ENCODE results near the gene MOSMO. TPM values are rescaled to one million over a fixed set of nuclear protein-coding genes. Genes with fewer than 3 reads are reported as not detected.

Gene MOSMO
- total RNA-seq, 6 experiments from 2014 or later, result 6.7 to 13.4 (median 7.5) TPM

- WGBS (ENCODE audit: insufficient coverage, low coverage, low lambda C conversion rate, missing lambda C conversion rate), result 22% methylated on average over 7 of the region's 8 CpGs
- no peaks in the 10 kb centered on the region for H3K4me1 ChIP-seq
- TF ChIP-seq POLR2A (IDR thresholded peaks at IDR 0.05), result no peak
- TF ChIP-seq, protein P1, sequence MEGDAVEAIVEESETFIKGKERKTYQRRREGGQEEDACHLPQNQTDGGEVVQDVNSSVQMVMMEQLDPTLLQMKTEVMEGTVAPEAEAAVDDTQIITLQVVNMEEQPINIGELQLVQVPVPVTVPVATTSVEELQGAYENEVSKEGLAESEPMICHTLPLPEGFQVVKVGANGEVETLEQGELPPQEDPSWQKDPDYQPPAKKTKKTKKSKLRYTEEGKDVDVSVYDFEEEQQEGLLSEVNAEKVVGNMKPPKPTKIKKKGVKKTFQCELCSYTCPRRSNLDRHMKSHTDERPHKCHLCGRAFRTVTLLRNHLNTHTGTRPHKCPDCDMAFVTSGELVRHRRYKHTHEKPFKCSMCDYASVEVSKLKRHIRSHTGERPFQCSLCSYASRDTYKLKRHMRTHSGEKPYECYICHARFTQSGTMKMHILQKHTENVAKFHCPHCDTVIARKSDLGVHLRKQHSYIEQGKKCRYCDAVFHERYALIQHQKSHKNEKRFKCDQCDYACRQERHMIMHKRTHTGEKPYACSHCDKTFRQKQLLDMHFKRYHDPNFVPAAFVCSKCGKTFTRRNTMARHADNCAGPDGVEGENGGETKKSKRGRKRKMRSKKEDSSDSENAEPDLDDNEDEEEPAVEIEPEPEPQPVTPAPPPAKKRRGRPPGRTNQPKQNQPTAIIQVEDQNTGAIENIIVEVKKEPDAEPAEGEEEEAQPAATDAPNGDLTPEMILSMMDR (IDR thresholded peaks at IDR 0.05), result peak; percentile 70 to 85 (median 81)
- peak; percentile 83 to 92 (median 86) for ATAC-seq
- intact Hi-C loops (cut with DNase I), result loop anchor here (5.0 kb wide), 2 partner anchors 76 to 81 kb away; partner anchors contain the start of gene PDZD9 (in 1 of the 2)
- no peaks in the 10 kb centered on the region for H3K9me3 ChIP-seq
- H3K27me3 ChIP-seq, result no peaks in the 10 kb centered on the region
- DNase-seq, result peak in 2 of 3 donors; percentile 42 to 61
- H3K27ac ChIP-seq, result no peak overlapping the region
- H3K4me3 ChIP-seq, result no peak overlapping the region
- peaks cover 0 to 8% (median 0%) of the 10 kb centered on the region in 4 donors for H3K36me3 ChIP-seq
Observed at GRCh38 chr16:22077700-22078313, 69.9 kb downstream of the MOSMO start.

GRCh38 chr16:22078656-22079055 is 70.7 kb downstream of the MOSMO start:
- TF ChIP-seq, protein P1 (IDR thresholded peaks at IDR 0.05), result no peak
- no peak for TF ChIP-seq POLR2A (IDR thresholded peaks at IDR 0.05)
- no peaks in the 10 kb centered on the region for H3K27me3 ChIP-seq
- no peaks in the 10 kb centered on the region for H3K4me1 ChIP-seq
- peaks cover 0 to 8% (median 0%) of the 10 kb centered on the region in 4 donors for H3K36me3 ChIP-seq
- DNase-seq, result no peak
- intact Hi-C loops (cut with DNase I), result loop anchor here (5.0 kb wide), 2 partner anchors 76 to 81 kb away; partner anchors contain the start of gene PDZD9 (in 1 of the 2)
- H3K27ac ChIP-seq, result no peak overlapping the region
- 91% methylated on average over 1 of the region's 1 CpG for WGBS (ENCODE audit: insufficient coverage, low coverage, low lambda C conversion rate, missing lambda C conversion rate)
- no peak for ATAC-seq
- no peak overlapping the region for H3K4me3 ChIP-seq
- H3K9me3 ChIP-seq, result no peaks in the 10 kb centered on the region

- H3K9me3 ChIP-seq, result no peaks in the 10 kb centered on the region
- DNase-seq (no peak), ATAC-seq (no peak)
- 91% methylated on average over 3 of the region's 3 CpGs for WGBS (ENCODE audit: insufficient coverage, low coverage, low lambda C conversion rate, missing lambda C conversion rate)
- intact Hi-C loops (cut with DNase I), result no loop called here
- H3K4me1 ChIP-seq, result no peaks in the 10 kb centered on the region
- no peaks in the 10 kb centered on the region for H3K27me3 ChIP-seq
- no peak overlapping the region for H3K4me3 ChIP-seq
- TF ChIP-seq POLR2A (IDR thresholded peaks at IDR 0.05), result no peak
- TF ChIP-seq, protein P1 (IDR thresholded peaks at IDR 0.05), result no peak
- peaks cover 0 to 2% (median 0%) of the 10 kb centered on the region in 4 donors for H3K36me3 ChIP-seq
- no peak overlapping the region for H3K27ac ChIP-seq
Observed at GRCh38 chr16:22081050-22081449, 73.1 kb downstream of the MOSMO start.

DNA sequence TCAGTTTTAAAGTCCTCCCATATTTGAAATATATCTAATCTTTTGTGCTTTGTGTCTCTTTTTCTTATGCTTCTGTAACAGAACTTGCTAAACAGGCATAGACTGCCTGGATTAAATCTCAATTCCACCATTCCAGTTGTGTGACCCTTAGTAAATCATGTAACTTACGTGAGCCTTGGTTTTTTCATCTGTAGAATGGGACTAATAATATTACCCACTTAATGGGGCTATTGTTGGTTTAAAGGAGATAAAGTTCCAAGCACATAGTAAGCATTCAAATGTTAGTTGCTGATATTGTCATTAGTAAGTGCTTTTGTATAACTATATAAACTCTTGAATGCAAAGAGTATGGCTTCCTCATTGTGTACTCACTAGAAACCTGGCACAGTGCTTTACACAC is 78.5 kb downstream of the MOSMO start:
- TF ChIP-seq POLR2A (IDR thresholded peaks at IDR 0.05), result no peak
- TF ChIP-seq, protein P1 (IDR thresholded peaks at IDR 0.05), result no peak
- no peaks in the 10 kb centered on the region for H3K27me3 ChIP-seq
- H3K4me3 ChIP-seq, result no peak overlapping the region
- no peak for ATAC-seq
- intact Hi-C loops (cut with DNase I), result no loop called here
- no peak overlapping the region for H3K27ac ChIP-seq
- H3K9me3 ChIP-seq, result no peaks in the 10 kb centered on the region
- 90% methylated on average over 1 of the region's 1 CpG for WGBS (ENCODE audit: insufficient coverage, low coverage, low lambda C conversion rate, missing lambda C conversion rate)
- H3K4me1 ChIP-seq, result no peaks in the 10 kb centered on the region
- DNase-seq, result no peak
- no peaks in the 10 kb centered on the region for H3K36me3 ChIP-seq

Data from right lobe of liver (tissue), 6 donors.